ENCODE measurements around the gene SETD5. TPM values are rescaled to one million over a fixed set of nuclear protein-coding genes. Genes with fewer than 3 reads are reported as not detected.

The SETD5 gene
- total RNA-seq, 2 donors from 2014 or later = 261 to 289 TPM

- WGBS, 2 experiments (ENCODE audit: insufficient coverage in 1 of 2, insufficient read length in 1 of 2) = 87 to 88% methylated on average over 2 to 7 of the region's 8 CpGs
- Mint-ChIP-seq H3K4me3 (no peak overlapping the region), H3K36me3 (ENCODE audit: low read depth) (no peaks in the 10 kb centered on the region), H3K4me1 (peaks cover 4% of the 10 kb centered on the region), H3K9me3 (no peaks in the 10 kb centered on the region), H3K27ac (no peak overlapping the region), H3K27me3 (ENCODE audit: insufficient read depth) (peaks cover 66% of the 10 kb centered on the region)
- H3K27ac ChIP-seq (ENCODE audit: low read depth, low read length) = no peak overlapping the region
- no peak overlapping the region for H3K9ac ChIP-seq (ENCODE audit: extremely low read depth, low read length, poor library complexity, severe bottlenecking)
- no peak overlapping the region for H3K4me3 ChIP-seq (ENCODE audit: low read length)
- H3K9me3 ChIP-seq (ENCODE audit: control insufficient read depth, low read length) = no peaks in the 10 kb centered on the region
- TF ChIP-seq CTCF (conservative IDR thresholded peaks at IDR 0.05) = no peak
- no peaks in the 10 kb centered on the region for H3K36me3 ChIP-seq (ENCODE audit: control insufficient read depth, insufficient read depth, low read length)
- H3K4me1 ChIP-seq (ENCODE audit: control insufficient read depth, insufficient read depth, low read length) = no peaks in the 10 kb centered on the region
- no peak for DNase-seq
- peaks cover 21% of the 10 kb centered on the region for H3K27me3 ChIP-seq (ENCODE audit: control insufficient read depth, insufficient read depth, low read length, poor library complexity, severe bottlenecking)
These were observed 100.6 kb downstream of the SETD5 start for GRCh38 chr3:9497821-9498565.

- Mint-ChIP-seq H3K27me3 (ENCODE audit: insufficient read depth) (peaks cover 60% of the 10 kb centered on the region), H3K9me3 (no peaks in the 10 kb centered on the region), H3K36me3 (ENCODE audit: low read depth) (no peaks in the 10 kb centered on the region), H3K4me3 (no peak overlapping the region), H3K4me1 (peaks cover 4% of the 10 kb centered on the region), H3K27ac (no peak overlapping the region)
- TF ChIP-seq CTCF (conservative IDR thresholded peaks at IDR 0.05) = no peak
- Histone ChIP-seq H3K9me3 (ENCODE audit: control insufficient read depth, low read length) (no peaks in the 10 kb centered on the region), H3K4me3 (ENCODE audit: low read length) (no peak overlapping the region), H3K27ac (ENCODE audit: low read depth, low read length) (no peak overlapping the region), H3K4me1 (ENCODE audit: control insufficient read depth, insufficient read depth, low read length) (no peaks in the 10 kb centered on the region), H3K27me3 (ENCODE audit: control insufficient read depth, insufficient read depth, low read length, poor library complexity, severe bottlenecking) (peaks cover 21% of the 10 kb centered on the region), H3K9ac (ENCODE audit: extremely low read depth, low read length, poor library complexity, severe bottlenecking) (no peak overlapping the region), H3K36me3 (ENCODE audit: control insufficient read depth, insufficient read depth, low read length) (no peaks in the 10 kb centered on the region)
- no peak for DNase-seq
- 70 to 89% methylated on average over 2 to 6 of the region's 6 CpGs for WGBS, 2 experiments (ENCODE audit: insufficient coverage in 1 of 2, insufficient read length in 1 of 2)
These were observed 101.4 kb downstream of the SETD5 start for GRCh38 chr3:9498781-9499180.

- Histone ChIP-seq H3K27ac (ENCODE audit: low read depth, low read length) (no peak overlapping the region), H3K4me3 (ENCODE audit: low read length) (peak overlapping the region; percentile 77), H3K4me1 (ENCODE audit: control insufficient read depth, insufficient read depth, low read length) (no peaks in the 10 kb centered on the region), H3K9ac (ENCODE audit: extremely low read depth, low read length, poor library complexity, severe bottlenecking) (no peak overlapping the region), H3K27me3 (ENCODE audit: control insufficient read depth, insufficient read depth, low read length, poor library complexity, severe bottlenecking) (peaks cover 21% of the 10 kb centered on the region), H3K9me3 (ENCODE audit: control insufficient read depth, low read length) (no peaks in the 10 kb centered on the region), H3K36me3 (ENCODE audit: control insufficient read depth, insufficient read depth, low read length) (no peaks in the 10 kb centered on the region)
- H3K27me3 Mint-ChIP-seq (ENCODE audit: insufficient read depth) = peaks cover 55% of the 10 kb centered on the region
- peak overlapping the region; percentile 56 for H3K4me3 Mint-ChIP-seq
- peaks cover 4% of the 10 kb centered on the region for H3K4me1 Mint-ChIP-seq
- H3K27ac Mint-ChIP-seq = no peak overlapping the region
- WGBS, 2 experiments (ENCODE audit: insufficient coverage in 1 of 2, insufficient read length in 1 of 2) = 20 to 38% methylated on average over 12 to 19 of the region's 19 CpGs
- H3K36me3 Mint-ChIP-seq (ENCODE audit: low read depth) = no peaks in the 10 kb centered on the region
- TF ChIP-seq CTCF (conservative IDR thresholded peaks at IDR 0.05) = no peak
- H3K9me3 Mint-ChIP-seq = no peaks in the 10 kb centered on the region
- DNase-seq = peak; percentile 78
These were observed 102.2 kb downstream of the SETD5 start for GRCh38 chr3:9499455-9500107.

All from endodermal cell (in vitro differentiated cells).